OCI-LY3 (cell line): ENCODE measurements around the gene ATG7.
"Not testable (repeated sequence)": the region's sequence is repeated elsewhere in the genome, so short reads cannot be mapped to it uniquely, and the experiment has no call there.

Experiments used
- H2AFZ ChIP-seq: fragments of 200-600, 300-600 bp; shearing (Covaris generic); 2 replicates; pipeline ENCODE4 v1.6.0; 2014; ENCODE audit warnings: antibody characterized with exemption, low read depth, low read length
- H3K27ac ChIP-seq: fragments of 200-600, 300-600 bp; sonication (generic); 2 replicates; pipeline ENCODE4 v1.5.1; 2014; ENCODE audit warnings: mild to moderate bottlenecking, low read length, moderate library complexity, mixed read lengths
- H3K27me3 ChIP-seq: fragments of 200-600, 300-600 bp; sonication (generic); 2 replicates; pipeline ENCODE4 v1.6.1; 2014; ENCODE audit warnings: low read depth, low read length, mixed read lengths
- H3K36me3 ChIP-seq: fragments of 200-600, 300-600 bp; sonication (generic); replicated peaks from 2 replicates; pipeline ENCODE3; 2014; ENCODE audit warnings: low read depth, low read length, mixed read lengths
- H3K4me1 ChIP-seq: fragments of 300-600, 200-600 bp; sonication (generic); 2 replicates; pipeline ENCODE4 v1.6.1; 2014; ENCODE audit warnings: low read length, mixed read lengths
- H3K4me2 ChIP-seq: fragments of 200-600, 300-600 bp; sonication (generic); 2 replicates; pipeline ENCODE4 v1.6.1; 2014; ENCODE audit warnings: low read length, mixed read lengths
- H3K4me3 ChIP-seq: fragments of 300-600, 200-600 bp; sonication (generic); 2 replicates; pipeline ENCODE4 v1.5.1; 2014; ENCODE audit warnings: antibody characterized with exemption, mild to moderate bottlenecking, low read length, moderate library complexity
- H3K79me2 ChIP-seq: fragments of 300-600, 200-600 bp; shearing (Covaris generic); 2 replicates; pipeline ENCODE4 v1.6.1; 2014; ENCODE audit warnings: mild to moderate bottlenecking, low read length, mixed read lengths
- H3K9ac ChIP-seq: fragments of 300-600, 200-600 bp; shearing (Covaris generic); 2 replicates; pipeline ENCODE4 v1.6.0; 2014; ENCODE audit warnings: mild to moderate bottlenecking, low read length, moderate library complexity
- H3K9me3 ChIP-seq: fragments of 200-600, 300-600 bp; shearing (Covaris generic); 2 replicates; pipeline ENCODE4 v1.6.1; 2014; ENCODE audit warnings: low read length, mixed read lengths; ENCODE audit not compliant: insufficient read depth
- H4K20me1 ChIP-seq: fragments of 200-600, 300-600 bp; sonication (generic); 2 replicates; pipeline ENCODE4 v1.6.1; 2016; ENCODE audit warnings: low read length, mixed read lengths; ENCODE audit not compliant: insufficient read depth
- CTCF ChIP-seq: fragments of 200-600, 300-600 bp; sonication (generic); IDR thresholded peaks from 2 replicates; pipeline ENCODE4 v1.5.1; 2014; ENCODE audit warnings: antibody characterized with exemption, low read length, low read depth
- EZH2phosphoT487 ChIP-seq: fragments of 200-600 bp; shearing (Covaris generic); IDR thresholded peaks from 2 replicates; pipeline ENCODE4 v1.6.1; 2018; ENCODE audit warnings: antibody characterized with exemption, mixed run types, low read depth

The ATG7 gene

GRCh38 chr3:11591391-11592282 is 319.4 kb downstream of the ATG7 start:
- TF ChIP-seq EZH2phosphoT487 (no peak), CTCF (no peak)
- H3K4me2 ChIP-seq: no peak overlapping the region
- no peak overlapping the region for H2AFZ ChIP-seq
- H3K9me3 ChIP-seq: no peaks in the 10 kb centered on the region
- H3K4me3 ChIP-seq: no peak overlapping the region
- H3K27ac ChIP-seq: no peak overlapping the region
- H3K79me2 ChIP-seq: peaks cover 21% of the 10 kb centered on the region
- H3K36me3 ChIP-seq: peaks cover under 1% of the 10 kb centered on the region
- no peaks in the 10 kb centered on the region for H3K27me3 ChIP-seq
- no peak overlapping the region for H3K9ac ChIP-seq
- H4K20me1 ChIP-seq: peaks cover 46% of the 10 kb centered on the region
- no peaks in the 10 kb centered on the region for H3K4me1 ChIP-seq

- Histone ChIP-seq H3K9ac (no peak overlapping the region), H2AFZ (no peak overlapping the region), H3K4me1 (no peaks in the 10 kb centered on the region), H3K4me3 (no peak overlapping the region), H3K27me3 (no peaks in the 10 kb centered on the region), H3K79me2 (peaks cover 18% of the 10 kb centered on the region), H3K27ac (no peak overlapping the region), H4K20me1 (peaks cover 36% of the 10 kb centered on the region), H3K36me3 (peaks cover 3% of the 10 kb centered on the region), H3K9me3 (no peaks in the 10 kb centered on the region), H3K4me2 (no peak overlapping the region)
- no peak for TF ChIP-seq CTCF
- TF ChIP-seq EZH2phosphoT487: no peak
Observed at GRCh38 chr3:11592445-11593298, 320.5 kb downstream of the ATG7 start.

DNA sequence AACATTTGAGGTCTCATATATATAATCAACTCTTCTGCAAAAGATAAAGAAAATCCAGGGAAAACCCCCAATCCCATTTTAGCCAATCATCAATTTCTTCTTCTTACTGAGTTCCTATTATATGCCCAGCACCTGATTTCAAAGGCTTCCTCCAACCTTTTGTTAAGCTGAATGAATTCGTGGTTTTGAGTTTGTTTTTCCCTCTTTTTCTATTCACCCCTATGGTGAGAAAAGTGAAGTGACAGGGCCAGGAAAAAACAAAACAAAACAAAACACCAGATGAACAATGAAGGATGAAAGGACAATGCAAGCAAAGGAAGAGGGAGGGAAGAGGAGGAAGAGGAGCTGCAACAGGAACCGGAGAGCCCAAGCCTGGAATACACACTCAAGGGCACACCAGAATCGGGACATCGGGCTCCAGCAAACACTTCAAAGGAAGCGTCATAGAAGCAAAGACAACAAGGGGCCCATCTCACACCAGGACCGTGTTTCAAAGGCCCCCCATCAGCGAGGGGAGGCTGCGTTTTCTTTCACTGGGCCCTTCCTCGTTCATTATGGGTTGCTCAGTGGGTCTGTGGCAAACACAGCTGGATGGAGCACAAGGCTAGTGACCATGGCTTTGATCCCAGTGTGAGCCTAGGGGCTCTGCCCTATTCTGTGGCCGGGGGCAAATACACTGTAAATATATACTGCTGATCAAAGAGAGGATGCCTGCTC is 321.3 kb downstream of the ATG7 start:
- Histone ChIP-seq H4K20me1 (peaks cover 33% of the 10 kb centered on the region), H3K27me3 (no peaks in the 10 kb centered on the region), H3K4me1 (no peaks in the 10 kb centered on the region), H3K4me3 (no peak overlapping the region), H3K36me3 (peaks cover 3% of the 10 kb centered on the region), H3K9ac (no peak overlapping the region), H3K9me3 (no peaks in the 10 kb centered on the region), H3K79me2 (peaks cover 13% of the 10 kb centered on the region), H2AFZ (no peak overlapping the region), H3K4me2 (no peak overlapping the region), H3K27ac (no peak overlapping the region)
- TF ChIP-seq CTCF (no peak), EZH2phosphoT487 (no peak)

GRCh38 chr3:11595024-11595423 is 322.8 kb downstream of the ATG7 start:
- H3K9me3 ChIP-seq, H3K4me3 ChIP-seq, H3K9ac ChIP-seq, H3K79me2 ChIP-seq, H3K4me1 ChIP-seq, H2AFZ ChIP-seq, H3K27ac ChIP-seq, H3K36me3 ChIP-seq, H3K4me2 ChIP-seq, H3K27me3 ChIP-seq: not testable (repeated sequence)
- H4K20me1 ChIP-seq: peaks cover 26% of the 10 kb centered on the region
